Mucosa of descending colon (tissue), 3 donors: ENCODE data around the gene BBX. TPM values are rescaled to one million over a fixed set of nuclear protein-coding genes. Genes with fewer than 3 reads are reported as not detected.

ENCODE experiments used
- ATAC-seq: fragments of 200-7000 bp; cut with Tn5 transposase; one replicate; pipeline ENCODE4 v1.9.1; 2020; ENCODE audit warnings: mild to moderate bottlenecking, moderate library complexity
- DNase-seq, 3 donors: peaks; one replicate each; pipeline ENCODE4 v3.0.0-alpha.2; 2020
- H3K36me3 ChIP-seq: fragments of 200-600 bp; one replicate; pipeline ENCODE4 v1.8.0; 2021; ENCODE audit warnings: low read depth, mild to moderate bottlenecking
- H3K4me1 ChIP-seq: fragments of 200-600 bp; one replicate; pipeline ENCODE4 v1.8.0; 2021; ENCODE audit warnings: low read depth, mild to moderate bottlenecking
- H3K4me3 ChIP-seq: fragments of 200-600 bp; one replicate; pipeline ENCODE4 v1.8.0; 2021; ENCODE audit warnings: mild to moderate bottlenecking
- H3K9me3 ChIP-seq: fragments of 200-600 bp; one replicate; pipeline ENCODE4 v1.8.0; 2021; ENCODE audit warnings: mild to moderate bottlenecking
- intact Hi-C, 2 donors: fragments of 100-400 bp; cut with DNase I in 1 of 2; cut with micrococcal nuclease in 1 of 2; formaldehyde crosslinking; loops; one replicate each; pipeline versions ENCODE4 v1.11.0 to v1.11.1; 2022; cut with DNase I, micrococcal nuclease
- total RNA-seq, 3 donors: library from RNA; stranded (reverse); fragmentation: NEBNext Ultra II Directional in 2 of 3; extraction: Animal tissue kit (Norgen Biotek cat#: 25700) in 2 of 3; gene quantifications; one replicate each; pipeline versions ENCODE4 v1.2.1 to v1.2.4, GENCODE V29; 2021 to 2023
- TF ChIP-seq, protein P1 (sequence below): fragments of 200-600 bp; IDR thresholded peaks from one replicate; pipeline ENCODE4 v1.8.0; 2022; ENCODE audit warnings: antibody characterized with exemption, mild to moderate bottlenecking
- donor health status: DM: no; HTN: no; CAD: no; lungs with moderate emphysema.
- donor health status: DM: no; HTN: no; CAD: no.
- donor health status: DM: no; HTN: yes; CAD: no.

The BBX gene
- total RNA-seq, 3 donors from 2014 or later = 24.4 to 69.9 (median 26.0) TPM

GRCh38 chr3:107578091-107578490 lies 55.3 kb downstream of the BBX start:
- ATAC-seq (no peak), DNase-seq (no peak)
- Histone ChIP-seq H3K4me1 (no peaks in the 10 kb centered on the region), H3K4me3 (no peak overlapping the region), H3K36me3 (no peaks in the 10 kb centered on the region), H3K9me3 (no peaks in the 10 kb centered on the region)
- TF ChIP-seq, protein P1, sequence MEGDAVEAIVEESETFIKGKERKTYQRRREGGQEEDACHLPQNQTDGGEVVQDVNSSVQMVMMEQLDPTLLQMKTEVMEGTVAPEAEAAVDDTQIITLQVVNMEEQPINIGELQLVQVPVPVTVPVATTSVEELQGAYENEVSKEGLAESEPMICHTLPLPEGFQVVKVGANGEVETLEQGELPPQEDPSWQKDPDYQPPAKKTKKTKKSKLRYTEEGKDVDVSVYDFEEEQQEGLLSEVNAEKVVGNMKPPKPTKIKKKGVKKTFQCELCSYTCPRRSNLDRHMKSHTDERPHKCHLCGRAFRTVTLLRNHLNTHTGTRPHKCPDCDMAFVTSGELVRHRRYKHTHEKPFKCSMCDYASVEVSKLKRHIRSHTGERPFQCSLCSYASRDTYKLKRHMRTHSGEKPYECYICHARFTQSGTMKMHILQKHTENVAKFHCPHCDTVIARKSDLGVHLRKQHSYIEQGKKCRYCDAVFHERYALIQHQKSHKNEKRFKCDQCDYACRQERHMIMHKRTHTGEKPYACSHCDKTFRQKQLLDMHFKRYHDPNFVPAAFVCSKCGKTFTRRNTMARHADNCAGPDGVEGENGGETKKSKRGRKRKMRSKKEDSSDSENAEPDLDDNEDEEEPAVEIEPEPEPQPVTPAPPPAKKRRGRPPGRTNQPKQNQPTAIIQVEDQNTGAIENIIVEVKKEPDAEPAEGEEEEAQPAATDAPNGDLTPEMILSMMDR = no peak
- intact Hi-C loops = no loop called here

DNA sequence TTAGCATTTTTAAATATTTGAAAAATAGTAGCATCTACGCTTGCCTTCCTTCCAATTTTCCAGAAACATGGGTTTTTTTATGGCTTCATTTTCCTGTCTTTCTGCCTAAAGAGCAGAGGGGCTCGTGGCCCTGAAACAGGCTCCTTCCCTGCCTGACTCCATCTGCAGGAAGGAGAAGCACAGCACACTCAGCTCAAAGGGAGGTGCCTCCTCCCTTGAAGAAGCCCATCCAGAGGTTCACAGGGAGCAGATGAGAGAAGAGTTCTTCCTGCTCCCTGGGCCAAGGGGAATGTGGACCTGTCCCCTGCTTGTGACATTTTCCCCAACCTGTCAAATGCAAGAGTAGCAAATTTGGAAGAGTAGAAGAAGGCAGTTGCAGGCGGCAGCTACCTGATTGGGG lies 55.8 kb downstream of the BBX start:
- no peak overlapping the region for H3K4me3 ChIP-seq
- no peaks in the 10 kb centered on the region for H3K9me3 ChIP-seq
- TF ChIP-seq, protein P1 = no peak
- no peak for DNase-seq
- no peaks in the 10 kb centered on the region for H3K4me1 ChIP-seq
- intact Hi-C loops = no loop called here
- no peak for ATAC-seq
- no peaks in the 10 kb centered on the region for H3K36me3 ChIP-seq

GRCh38 chr3:107579371-107579770 lies 56.6 kb downstream of the BBX start:
- no peak overlapping the region for H3K4me3 ChIP-seq
- DNase-seq (no peak), ATAC-seq (no peak)
- no peaks in the 10 kb centered on the region for H3K9me3 ChIP-seq
- TF ChIP-seq, protein P1 = no peak
- H3K36me3 ChIP-seq = no peaks in the 10 kb centered on the region
- intact Hi-C loops = no loop called here
- no peaks in the 10 kb centered on the region for H3K4me1 ChIP-seq

GRCh38 chr3:107581230-107581629 lies 58.5 kb downstream of the BBX start:
- intact Hi-C loops = no loop called here
- Histone ChIP-seq H3K36me3 (no peaks in the 10 kb centered on the region), H3K4me3 (no peak overlapping the region), H3K9me3 (no peaks in the 10 kb centered on the region), H3K4me1 (no peaks in the 10 kb centered on the region)
- TF ChIP-seq, protein P1 = no peak
- ATAC-seq = no peak
- no peak for DNase-seq

GRCh38 chr3:107588217-107588616 lies 65.5 kb downstream of the BBX start:
- intact Hi-C loops = no loop called here
- Histone ChIP-seq H3K4me3 (no peak overlapping the region), H3K36me3 (no peaks in the 10 kb centered on the region), H3K9me3 (no peaks in the 10 kb centered on the region), H3K4me1 (no peaks in the 10 kb centered on the region)
- ATAC-seq (no peak), DNase-seq (peak in 1 of 3 donors; percentile 23)
- TF ChIP-seq, protein P1 = no peak

- intact Hi-C loops = no loop called here
- Histone ChIP-seq H3K4me1 (no peaks in the 10 kb centered on the region), H3K4me3 (no peak overlapping the region), H3K9me3 (no peaks in the 10 kb centered on the region), H3K36me3 (no peaks in the 10 kb centered on the region)
- ATAC-seq (no peak), DNase-seq (no peak)
- TF ChIP-seq, protein P1 = no peak
These were observed 66.7 kb downstream of the BBX start for GRCh38 chr3:107589454-107589853.
